ENCODE data around the gene IFT22. TPM values are rescaled to one million over a fixed set of nuclear protein-coding genes. Genes with fewer than 3 reads are reported as not detected.
A peak's percentile ranks its signal among the peaks of the same experiment; 100 is the strongest.

IFT22 gene
- polyA plus RNA-seq, 3 donors: 0.59 to 1.5 (median 0.87) TPM

GRCh38 chr7:101363196-101363733, 41.7 kb upstream of the IFT22 start:
- under 1% methylated on average over 13 of the region's 46 CpGs for WGBS (ENCODE audit: insufficient coverage)
- DNase-seq: no peak
- H3K9me3 ChIP-seq (replicated peaks in 1 of 2; ENCODE audit: control insufficient read depth in 1 of 2, insufficient read depth in 1 of 2, low read length in 2 of 2): peaks cover 0 to 8% of the 10 kb centered on the region in 2 donors
- intact Hi-C loops (cut with micrococcal nuclease): loop anchor here in 1 of 2 donors (10.0 kb wide), 1 partner anchor 912 kb away; no protein-coding TSS in a partner anchor
- H3K27me3 ChIP-seq (ENCODE audit: control insufficient read depth in 2 of 2, insufficient read depth in 2 of 2, low read length in 2 of 2): peaks cover 23 to 33% of the 10 kb centered on the region in 2 donors
- H3K4me1 Mint-ChIP-seq: peaks cover 5% of the 10 kb centered on the region
- no peak overlapping the region for H3K27ac ChIP-seq (ENCODE audit: low read depth in 1 of 2, low read length in 2 of 2)
- peaks cover 30 to 63% (median 44%) of the 10 kb centered on the region in 3 donors for H3K27me3 Mint-ChIP-seq (ENCODE audit: low read depth in 3 of 3)
- H3K4me2 ChIP-seq (replicated peaks; ENCODE audit: extremely low read depth, low read length, poor library complexity, severe bottlenecking): peak overlapping the region; percentile 68
- peak overlapping the region in 1 of 3 experiments; percentile 59 for H3K4me3 ChIP-seq (replicated peaks in 1 of 3; ENCODE audit: low read depth in 2 of 3, low read length in 3 of 3)
- peaks cover 5 to 8% of the 10 kb centered on the region in 2 donors for H3K4me1 ChIP-seq (ENCODE audit: control insufficient read depth in 1 of 2, insufficient read depth in 2 of 2, low read length in 2 of 2)
- peaks cover 0 to 13% (median 1%) of the 10 kb centered on the region in 7 donors for H3K9me3 Mint-ChIP-seq
- H3K36me3 Mint-ChIP-seq: peaks cover 2% of the 10 kb centered on the region in 2 donors
- no peaks in the 10 kb centered on the region for H3K79me2 ChIP-seq (ENCODE audit: insufficient read depth, low read length)
- TF ChIP-seq, protein P1, sequence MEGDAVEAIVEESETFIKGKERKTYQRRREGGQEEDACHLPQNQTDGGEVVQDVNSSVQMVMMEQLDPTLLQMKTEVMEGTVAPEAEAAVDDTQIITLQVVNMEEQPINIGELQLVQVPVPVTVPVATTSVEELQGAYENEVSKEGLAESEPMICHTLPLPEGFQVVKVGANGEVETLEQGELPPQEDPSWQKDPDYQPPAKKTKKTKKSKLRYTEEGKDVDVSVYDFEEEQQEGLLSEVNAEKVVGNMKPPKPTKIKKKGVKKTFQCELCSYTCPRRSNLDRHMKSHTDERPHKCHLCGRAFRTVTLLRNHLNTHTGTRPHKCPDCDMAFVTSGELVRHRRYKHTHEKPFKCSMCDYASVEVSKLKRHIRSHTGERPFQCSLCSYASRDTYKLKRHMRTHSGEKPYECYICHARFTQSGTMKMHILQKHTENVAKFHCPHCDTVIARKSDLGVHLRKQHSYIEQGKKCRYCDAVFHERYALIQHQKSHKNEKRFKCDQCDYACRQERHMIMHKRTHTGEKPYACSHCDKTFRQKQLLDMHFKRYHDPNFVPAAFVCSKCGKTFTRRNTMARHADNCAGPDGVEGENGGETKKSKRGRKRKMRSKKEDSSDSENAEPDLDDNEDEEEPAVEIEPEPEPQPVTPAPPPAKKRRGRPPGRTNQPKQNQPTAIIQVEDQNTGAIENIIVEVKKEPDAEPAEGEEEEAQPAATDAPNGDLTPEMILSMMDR (IDR thresholded peaks at IDR 0.05): no peak
- no peak overlapping the region for H3K9ac ChIP-seq (ENCODE audit: insufficient read depth, low read length, poor library complexity, severe bottlenecking)
- H3K4me3 Mint-ChIP-seq: no peak overlapping the region
- no peak overlapping the region for H3K27ac Mint-ChIP-seq
- H2AFZ ChIP-seq (ENCODE audit: insufficient read depth, low read depth, low read length, poor library complexity, severe bottlenecking): peak overlapping the region; percentile 68
- no peaks in the 10 kb centered on the region for H4K20me1 ChIP-seq (ENCODE audit: insufficient read depth, low read length)
- no peaks in the 10 kb centered on the region for H3K36me3 ChIP-seq (replicated peaks in 1 of 2; ENCODE audit: control insufficient read depth in 1 of 2, insufficient read depth in 2 of 2, low read length in 2 of 2)

GRCh38 chr7:101362334-101363195, 41.0 kb upstream of the IFT22 start, which contains the start of gene COL26A1:
TSS of gene COL26A1 (plus strand) at chr7:101362875. CDS start at chr7:101363033, 158 bp downstream.
- peaks cover 23 to 33% of the 10 kb centered on the region in 2 donors for H3K27me3 ChIP-seq (ENCODE audit: control insufficient read depth in 2 of 2, insufficient read depth in 2 of 2, low read length in 2 of 2)
- H3K36me3 ChIP-seq (replicated peaks in 1 of 2; ENCODE audit: control insufficient read depth in 1 of 2, insufficient read depth in 2 of 2, low read length in 2 of 2): no peaks in the 10 kb centered on the region
- peak within 1 kb of the TSS in 1 of 2 donors; percentile 78 for H3K4me3 Mint-ChIP-seq
- no peak within 1 kb of the TSS for H3K27ac Mint-ChIP-seq
- TF ChIP-seq, protein P1 (IDR thresholded peaks at IDR 0.05): no peak
- peak within 1 kb of the TSS in 2 of 3 experiments; percentile 2 to 59 for H3K4me3 ChIP-seq (replicated peaks in 1 of 3; ENCODE audit: low read depth in 2 of 3, low read length in 3 of 3)
- peak within 1 kb of the TSS; percentile 68 for H3K4me2 ChIP-seq (replicated peaks; ENCODE audit: extremely low read depth, low read length, poor library complexity, severe bottlenecking)
- intact Hi-C loops (cut with micrococcal nuclease): loop anchor here in 1 of 2 donors (10.0 kb wide), 1 partner anchor 912 kb away; no protein-coding TSS in a partner anchor
- no peak within 1 kb of the TSS for H3K27ac ChIP-seq (ENCODE audit: low read depth in 1 of 2, low read length in 2 of 2)
- H3K36me3 Mint-ChIP-seq: peaks cover 2% of the 10 kb centered on the region in 2 donors
- peaks cover 0 to 13% (median 0%) of the 10 kb centered on the region in 7 donors for H3K9me3 Mint-ChIP-seq
- peaks cover 5% of the 10 kb centered on the region for H3K4me1 Mint-ChIP-seq
- no peaks in the 10 kb centered on the region for H4K20me1 ChIP-seq (ENCODE audit: insufficient read depth, low read length)
- DNase-seq: no peak
- H3K27me3 Mint-ChIP-seq (ENCODE audit: low read depth in 3 of 3): peaks cover 30 to 61% (median 44%) of the 10 kb centered on the region in 3 donors
- no peak within 1 kb of the TSS for H3K9ac ChIP-seq (ENCODE audit: insufficient read depth, low read length, poor library complexity, severe bottlenecking)
- peaks cover 0 to 8% of the 10 kb centered on the region in 2 donors for H3K9me3 ChIP-seq (replicated peaks in 1 of 2; ENCODE audit: control insufficient read depth in 1 of 2, insufficient read depth in 1 of 2, low read length in 2 of 2)
- H2AFZ ChIP-seq (ENCODE audit: insufficient read depth, low read depth, low read length, poor library complexity, severe bottlenecking): peak within 1 kb of the TSS; percentile 68
- no peaks in the 10 kb centered on the region for H3K79me2 ChIP-seq (ENCODE audit: insufficient read depth, low read length)
- WGBS (ENCODE audit: insufficient coverage): 11% methylated on average over 64 of the region's 76 CpGs
- peaks cover 5 to 8% of the 10 kb centered on the region in 2 donors for H3K4me1 ChIP-seq (ENCODE audit: control insufficient read depth in 1 of 2, insufficient read depth in 2 of 2, low read length in 2 of 2)
